GM12892 (cell line): ENCODE data around the gene CHCHD10.

Source experiments
- POLR2A ChIP-seq: IDR thresholded peaks from 2 replicates; pipeline ENCODE4 v1.6.1; 2011; ENCODE audit warnings: low read depth, low read length, control low read depth
- POLR2AphosphoS5 ChIP-seq: IDR thresholded peaks from 2 replicates; pipeline ENCODE4 v1.6.1; 2011; ENCODE audit warnings: low read depth, low read length, control low read depth
- TAF1 ChIP-seq: IDR thresholded peaks from 2 replicates; pipeline ENCODE4 v1.6.1; 2011; ENCODE audit warnings: low read depth, mild to moderate bottlenecking, control low read depth, low read length, borderline replicate concordance

- TF ChIP-seq TAF1 (no peak), POLR2A (no peak), POLR2AphosphoS5 (no peak)
Observed at GRCh38 chr22:23752090-23752691, 15.6 kb downstream of the CHCHD10 start.
